WTC11 (cell line): ENCODE data around the gene ARHGAP32. TPM values are rescaled to one million over a fixed set of nuclear protein-coding genes. Genes with fewer than 3 reads are reported as not detected.

ENCODE experiments used
- ATAC-seq: fragments of 200-7000 bp; cut with Tn5 transposase; 2 replicates; pipeline ENCODE4 v1.10.0; 2021; ENCODE audit warnings: mild to moderate bottlenecking, moderate library complexity
- CTCF ChIA-PET: fragments of 300-600 bp; sonication (Branson Sonifier 250); formaldehyde crosslinking; loops from one replicate; lab custom pipeline; 2021; ENCODE audit warnings: antibody characterized with exemption; lab: Charles Lee
- POLR2A ChIA-PET: fragments of 350-600 bp; sonication (Branson Sonifier 250); formaldehyde crosslinking; loops from one replicate; lab custom pipeline; 2021; ENCODE audit warnings: antibody characterized with exemption; lab: Charles Lee
- DNase-seq: peaks from one replicate; pipeline ENCODE4 v3.0.0; 2021; ENCODE audit warnings: low spot score
- H3K27ac Mint-ChIP-seq: 2 replicates; pipeline ENCODE4 v1.8.0; 2021; ENCODE audit warnings: mixed read lengths
- H3K27me3 Mint-ChIP-seq: 2 replicates; pipeline ENCODE4 v1.8.0; 2021; ENCODE audit warnings: low read depth, mild to moderate bottlenecking, moderate library complexity, mixed read lengths
- H3K36me3 Mint-ChIP-seq: 2 replicates; pipeline ENCODE4 v1.8.0; 2021; ENCODE audit warnings: mixed read lengths
- H3K4me1 Mint-ChIP-seq: 2 replicates; pipeline ENCODE4 v1.8.0; 2022; ENCODE audit warnings: mixed read lengths
- H3K4me3 Mint-ChIP-seq: 2 replicates; pipeline ENCODE4 v1.8.0; 2021; ENCODE audit warnings: mild to moderate bottlenecking, moderate library complexity, mixed read lengths
- H3K9me3 Mint-ChIP-seq: 2 replicates; pipeline ENCODE4 v1.8.0; 2021; ENCODE audit warnings: mixed read lengths
- ATF2 ChIP-seq: sonication (generic); formaldehyde crosslinking; IDR thresholded peaks from 2 replicates; pipeline ENCODE4 v1.8.1; 2022; ENCODE audit warnings: low read depth, missing genetic modification reagents, borderline replicate concordance
- CTCF ChIP-seq: fragments of 200-600 bp; IDR thresholded peaks from 2 replicates; pipeline ENCODE4 v1.8.0; 2022; ENCODE audit warnings: antibody characterized with exemption
- E2F1 ChIP-seq: sonication (generic); formaldehyde crosslinking; IDR thresholded peaks from 2 replicates; pipeline ENCODE4 v1.8.0; 2022; ENCODE audit warnings: mild to moderate bottlenecking, missing genetic modification reagents
- E2F5 ChIP-seq: sonication (generic); formaldehyde crosslinking; IDR thresholded peaks from 2 replicates; pipeline ENCODE4 v1.8.1; 2022; ENCODE audit warnings: mild to moderate bottlenecking, moderate library complexity, missing genetic modification reagents
- ELF4 ChIP-seq: sonication (generic); formaldehyde crosslinking; IDR thresholded peaks from 2 replicates; pipeline ENCODE4 v1.8.1; 2022; ENCODE audit warnings: low read depth, mild to moderate bottlenecking, moderate library complexity, missing genetic modification reagents
- ERG ChIP-seq: fragments of 250-450 bp; sonication (Bioruptor Pico); IDR thresholded peaks from 2 replicates; pipeline ENCODE4 v1.8.0; 2021; ENCODE audit warnings: mild to moderate bottlenecking
- FOXP1 ChIP-seq: sonication (generic); formaldehyde crosslinking; IDR thresholded peaks from 2 replicates; pipeline ENCODE4 v1.8.0; 2022; ENCODE audit warnings: missing genetic modification reagents, mild to moderate bottlenecking, moderate library complexity, borderline replicate concordance
- HMGA2 ChIP-seq: fragments of 250-450 bp; sonication (Bioruptor Pico); IDR thresholded peaks from 2 replicates; pipeline ENCODE4 v1.4.0; 2021; ENCODE audit warnings: mild to moderate bottlenecking, moderate library complexity
- HMGXB4 ChIP-seq: sonication (generic); formaldehyde crosslinking; IDR thresholded peaks from 2 replicates; pipeline ENCODE4 v1.8.1; 2023; ENCODE audit warnings: mild to moderate bottlenecking, moderate library complexity, missing genetic modification reagents
- JUN ChIP-seq: sonication (generic); formaldehyde crosslinking; IDR thresholded peaks from 2 replicates; pipeline ENCODE4 v1.8.0; 2023; ENCODE audit warnings: mild to moderate bottlenecking, missing genetic modification reagents
- KAT7 ChIP-seq: sonication (generic); formaldehyde crosslinking; IDR thresholded peaks from 2 replicates; pipeline ENCODE4 v1.8.1; 2023; ENCODE audit warnings: missing genetic modification reagents, mild to moderate bottlenecking, borderline replicate concordance
- MLX ChIP-seq: sonication (generic); formaldehyde crosslinking; IDR thresholded peaks from 2 replicates; pipeline ENCODE4 v1.8.1; 2023; ENCODE audit warnings: mild to moderate bottlenecking, missing genetic modification reagents, moderate library complexity
- MXD4 ChIP-seq: fragments of 250-450 bp; sonication (Bioruptor Pico); IDR thresholded peaks from 2 replicates; pipeline ENCODE4 v1.8.0; 2021; ENCODE audit warnings: mild to moderate bottlenecking, moderate library complexity, borderline replicate concordance
- NFE2L1 ChIP-seq: sonication (generic); formaldehyde crosslinking; IDR thresholded peaks from 2 replicates; pipeline ENCODE4 v1.8.1; 2023; ENCODE audit warnings: missing genetic modification reagents
- NR2C2 ChIP-seq: sonication (generic); formaldehyde crosslinking; IDR thresholded peaks from 2 replicates; pipeline ENCODE4 v1.8.0; 2022; ENCODE audit warnings: mild to moderate bottlenecking, missing genetic modification reagents
- NR3C1 ChIP-seq: sonication (generic); formaldehyde crosslinking; conservative IDR thresholded peaks from 2 replicates; pipeline ENCODE4 v1.8.1; 2023; ENCODE audit warnings: low read depth, mild to moderate bottlenecking, missing genetic modification reagents
- RORB ChIP-seq: fragments of 250-450 bp; sonication (Bioruptor Pico); IDR thresholded peaks from 2 replicates; pipeline ENCODE4 v1.9.0; 2021; ENCODE audit warnings: mild to moderate bottlenecking
- TP53 ChIP-seq: sonication (generic); formaldehyde crosslinking; IDR thresholded peaks from 2 replicates; pipeline ENCODE4 v1.8.1; 2023; ENCODE audit warnings: mild to moderate bottlenecking, missing genetic modification reagents
- ZBTB21 ChIP-seq: sonication (generic); formaldehyde crosslinking; IDR thresholded peaks from 2 replicates; pipeline ENCODE4 v1.8.1; 2023; ENCODE audit warnings: mild to moderate bottlenecking, missing genetic modification reagents, borderline replicate concordance
- ZNF263 ChIP-seq: sonication (generic); formaldehyde crosslinking; IDR thresholded peaks from 2 replicates; pipeline ENCODE4 v1.8.1; 2022; ENCODE audit warnings: low read depth, mild to moderate bottlenecking, moderate library complexity, missing genetic modification reagents
- ZNF425 ChIP-seq: fragments of 250-450 bp; sonication (Bioruptor Pico); conservative IDR thresholded peaks from 2 replicates; pipeline ENCODE4 v1.9.0; 2021; ENCODE audit warnings: mild to moderate bottlenecking
- ZNF671 ChIP-seq: fragments of 250-450 bp; sonication (Bioruptor Pico); IDR thresholded peaks from 2 replicates; pipeline ENCODE4 v1.8.0; 2021; ENCODE audit warnings: mild to moderate bottlenecking
- total RNA-seq: library from RNA; stranded (reverse); gene quantifications from 3 replicates; pipeline ENCODE4 v1.2.3, GENCODE V29; 2021

ARHGAP32 gene
- total RNA-seq, 1 experiment from 2014 or later: 25.6 TPM

- TF ChIP-seq JUN (CRISPR knock-in tag): no peak
- TF ChIP-seq, all 79 proteins: peak for 0
Measured at GRCh38 chr11:129090056-129090455, 102.1 kb downstream of the ARHGAP32 start (continued).

- CTCF ChIA-PET: no interaction called here
- no peak for DNase-seq
- Mint-ChIP-seq H3K27me3 (no peaks in the 10 kb centered on the region), H3K4me1 (no peaks in the 10 kb centered on the region), H3K27ac (no peak overlapping the region), H3K9me3 (peaks cover 14% of the 10 kb centered on the region), H3K36me3 (peaks cover 8% of the 10 kb centered on the region), H3K4me3 (no peak overlapping the region)
- POLR2A ChIA-PET: no interaction called here
- TF ChIP-seq MLX (CRISPR knock-in tag) (no peak), ZBTB21 (no peak), E2F1 (CRISPR knock-in tag) (no peak), ERG (CRISPR knock-in tag) (no peak), NR2C2 (CRISPR knock-in tag) (no peak), KAT7 (CRISPR knock-in tag) (no peak), HMGXB4 (CRISPR knock-in tag) (no peak), RORB (CRISPR knock-in tag) (no peak), FOXP1 (no peak), ZNF671 (no peak), ZNF263 (CRISPR knock-in tag) (no peak), NFE2L1 (no peak)
- ATAC-seq: no peak
Measured at GRCh38 chr11:129089279-129089678, 102.8 kb downstream of the ARHGAP32 start.

GRCh38 chr11:129086976-129087375 lies 105.1 kb downstream of the ARHGAP32 start:
- ChIA-PET POLR2A (no interaction called here), CTCF (no interaction called here)
- ATAC-seq: no peak
- TF ChIP-seq HMGA2 (no peak), MXD4 (CRISPR knock-in tag) (no peak), ZNF425 (CRISPR knock-in tag) (no peak), E2F1 (CRISPR knock-in tag) (no peak), E2F5 (CRISPR knock-in tag) (no peak), TP53 (CRISPR knock-in tag) (no peak), ELF4 (CRISPR knock-in tag) (no peak), ATF2 (no peak), NR3C1 (no peak), CTCF (no peak), JUN (CRISPR knock-in tag) (no peak)

More at GRCh38 chr11:129086976-129087375, 105.1 kb downstream of the ARHGAP32 start:
- Mint-ChIP-seq H3K36me3 (peaks cover 25% of the 10 kb centered on the region), H3K27me3 (no peaks in the 10 kb centered on the region), H3K4me3 (no peak overlapping the region), H3K27ac (no peak overlapping the region), H3K9me3 (peaks cover 37% of the 10 kb centered on the region), H3K4me1 (peaks cover 2% of the 10 kb centered on the region; the same call in 1 of the 2 replicates)
- DNase-seq: no peak
